ENCODE results near the gene TMEM192.

The TMEM192 gene

DNA sequence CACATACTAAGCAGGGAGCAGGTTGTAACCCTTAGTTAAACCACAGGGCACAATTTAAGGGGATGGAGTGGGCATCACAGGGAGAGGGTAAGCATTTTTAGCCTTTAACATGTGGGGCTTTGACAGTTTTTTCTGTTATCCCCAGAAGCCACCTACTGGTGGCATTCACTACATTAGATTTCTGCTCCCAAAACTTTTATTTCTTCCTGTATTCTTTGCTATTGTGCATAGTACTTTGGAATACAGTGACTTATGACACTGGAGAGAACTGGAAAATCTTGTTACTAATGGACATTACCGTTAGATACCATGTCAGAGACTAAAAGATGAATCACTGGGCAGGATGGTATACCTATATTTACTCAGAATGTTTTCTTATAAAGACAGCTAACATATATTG, 51.7 kb downstream of the TMEM192 start:
- Histone ChIP-seq H3K79me2 (ENCODE audit: insufficient read depth, low read length) (no peaks in the 10 kb centered on the region), H3K4me1 (ENCODE audit: insufficient read depth, low read length, poor library complexity, severe bottlenecking) (no peaks in the 10 kb centered on the region), H3K9ac (ENCODE audit: low read depth, low read length, poor library complexity, severe bottlenecking) (no peak overlapping the region), H3K9me2 (replicated peaks; ENCODE audit: low read depth, low read length) (no peaks in the 10 kb centered on the region), H3F3A (ENCODE audit: low read depth) (no peaks in the 10 kb centered on the region), H3K9me3 (ENCODE audit: insufficient read depth, low read depth, low read length) (no peaks in the 10 kb centered on the region), H3K4me3 (ENCODE audit: low read length, poor library complexity, severe bottlenecking) (no peak overlapping the region), H2AFZ (ENCODE audit: low read length) (no peak overlapping the region), H3K4me2 (ENCODE audit: low read depth, low read length, poor library complexity, severe bottlenecking) (no peak overlapping the region), H3K36me3 (ENCODE audit: insufficient read depth, low read length) (no peaks in the 10 kb centered on the region), H4K20me1 (ENCODE audit: insufficient read depth, low read length, poor library complexity, severe bottlenecking) (no peaks in the 10 kb centered on the region), H3K27me3 (ENCODE audit: insufficient read depth, low read length, poor library complexity, severe bottlenecking) (no peaks in the 10 kb centered on the region)
- TF ChIP-seq, protein P1, sequence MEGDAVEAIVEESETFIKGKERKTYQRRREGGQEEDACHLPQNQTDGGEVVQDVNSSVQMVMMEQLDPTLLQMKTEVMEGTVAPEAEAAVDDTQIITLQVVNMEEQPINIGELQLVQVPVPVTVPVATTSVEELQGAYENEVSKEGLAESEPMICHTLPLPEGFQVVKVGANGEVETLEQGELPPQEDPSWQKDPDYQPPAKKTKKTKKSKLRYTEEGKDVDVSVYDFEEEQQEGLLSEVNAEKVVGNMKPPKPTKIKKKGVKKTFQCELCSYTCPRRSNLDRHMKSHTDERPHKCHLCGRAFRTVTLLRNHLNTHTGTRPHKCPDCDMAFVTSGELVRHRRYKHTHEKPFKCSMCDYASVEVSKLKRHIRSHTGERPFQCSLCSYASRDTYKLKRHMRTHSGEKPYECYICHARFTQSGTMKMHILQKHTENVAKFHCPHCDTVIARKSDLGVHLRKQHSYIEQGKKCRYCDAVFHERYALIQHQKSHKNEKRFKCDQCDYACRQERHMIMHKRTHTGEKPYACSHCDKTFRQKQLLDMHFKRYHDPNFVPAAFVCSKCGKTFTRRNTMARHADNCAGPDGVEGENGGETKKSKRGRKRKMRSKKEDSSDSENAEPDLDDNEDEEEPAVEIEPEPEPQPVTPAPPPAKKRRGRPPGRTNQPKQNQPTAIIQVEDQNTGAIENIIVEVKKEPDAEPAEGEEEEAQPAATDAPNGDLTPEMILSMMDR (conservative IDR thresholded peaks at IDR 0.05; ENCODE audit: low read length), result peak; percentile 56
- TF ChIP-seq EZH2phosphoT487 (IDR thresholded peaks at IDR 0.05; ENCODE audit: borderline replicate concordance), result no peak

DNA sequence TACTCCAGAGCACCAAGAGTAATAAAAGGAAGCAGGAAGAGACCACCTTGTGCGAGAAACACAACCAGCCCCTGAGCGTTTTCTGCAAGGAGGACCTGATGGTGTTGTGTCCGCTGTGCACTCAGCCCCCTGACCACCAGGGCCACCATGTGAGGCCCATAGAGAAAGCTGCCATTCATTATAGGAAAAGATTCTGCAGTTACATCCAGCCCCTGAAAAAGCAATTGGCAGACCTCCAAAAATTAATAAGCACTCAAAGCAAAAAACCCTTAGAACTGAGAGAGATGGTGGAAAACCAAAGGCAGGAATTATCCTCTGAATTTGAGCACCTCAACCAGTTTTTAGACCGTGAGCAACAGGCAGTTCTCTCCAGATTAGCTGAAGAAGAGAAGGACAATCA, 53.3 kb downstream of the TMEM192 start:
- Histone ChIP-seq H3K4me2 (ENCODE audit: low read depth, low read length, poor library complexity, severe bottlenecking) (no peak overlapping the region), H3K9me2 (replicated peaks; ENCODE audit: low read depth, low read length) (no peaks in the 10 kb centered on the region), H3K9me3 (ENCODE audit: insufficient read depth, low read depth, low read length) (no peaks in the 10 kb centered on the region), H3K9ac (ENCODE audit: low read depth, low read length, poor library complexity, severe bottlenecking) (no peak overlapping the region), H3K36me3 (ENCODE audit: insufficient read depth, low read length) (no peaks in the 10 kb centered on the region), H3K4me1 (ENCODE audit: insufficient read depth, low read length, poor library complexity, severe bottlenecking) (no peaks in the 10 kb centered on the region), H3K27me3 (ENCODE audit: insufficient read depth, low read length, poor library complexity, severe bottlenecking) (no peaks in the 10 kb centered on the region), H2AFZ (ENCODE audit: low read length) (no peak overlapping the region), H3F3A (ENCODE audit: low read depth) (no peaks in the 10 kb centered on the region), H3K4me3 (ENCODE audit: low read length, poor library complexity, severe bottlenecking) (no peak overlapping the region), H4K20me1 (ENCODE audit: insufficient read depth, low read length, poor library complexity, severe bottlenecking) (no peaks in the 10 kb centered on the region), H3K79me2 (ENCODE audit: insufficient read depth, low read length) (no peaks in the 10 kb centered on the region)
- TF ChIP-seq, protein P1 (conservative IDR thresholded peaks at IDR 0.05; ENCODE audit: low read length), result no peak
- TF ChIP-seq EZH2phosphoT487 (IDR thresholded peaks at IDR 0.05; ENCODE audit: borderline replicate concordance), result no peak

DNA sequence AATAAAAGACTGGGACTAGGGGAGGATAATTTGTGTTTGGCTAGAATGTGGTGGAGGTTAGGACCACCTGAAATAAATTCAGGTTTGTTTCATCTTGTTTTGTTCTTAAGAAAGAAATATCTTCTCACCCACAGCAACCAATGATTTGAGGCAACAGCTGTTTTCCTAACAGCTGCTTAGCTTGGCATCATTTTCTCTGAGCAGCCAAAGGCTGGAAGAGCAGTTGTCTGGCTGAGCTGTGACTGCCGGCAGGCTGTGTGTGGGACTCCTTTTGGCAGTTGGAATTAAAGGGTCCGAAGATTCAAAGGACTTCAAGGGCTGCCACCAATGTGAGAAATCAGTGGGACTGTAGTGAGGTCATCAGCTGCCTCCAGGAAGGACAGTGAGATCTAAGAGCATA, 54.0 kb downstream of the TMEM192 start:
- Histone ChIP-seq H3F3A (ENCODE audit: low read depth) (no peaks in the 10 kb centered on the region), H3K9me2 (replicated peaks; ENCODE audit: low read depth, low read length) (no peaks in the 10 kb centered on the region), H3K4me3 (ENCODE audit: low read length, poor library complexity, severe bottlenecking) (no peak overlapping the region), H3K4me1 (ENCODE audit: insufficient read depth, low read length, poor library complexity, severe bottlenecking) (no peaks in the 10 kb centered on the region), H4K20me1 (ENCODE audit: insufficient read depth, low read length, poor library complexity, severe bottlenecking) (no peaks in the 10 kb centered on the region), H3K4me2 (ENCODE audit: low read depth, low read length, poor library complexity, severe bottlenecking) (no peak overlapping the region), H3K9ac (ENCODE audit: low read depth, low read length, poor library complexity, severe bottlenecking) (no peak overlapping the region), H3K9me3 (ENCODE audit: insufficient read depth, low read depth, low read length) (no peaks in the 10 kb centered on the region), H3K36me3 (ENCODE audit: insufficient read depth, low read length) (no peaks in the 10 kb centered on the region), H3K79me2 (ENCODE audit: insufficient read depth, low read length) (no peaks in the 10 kb centered on the region), H3K27me3 (ENCODE audit: insufficient read depth, low read length, poor library complexity, severe bottlenecking) (no peaks in the 10 kb centered on the region), H2AFZ (ENCODE audit: low read length) (no peak overlapping the region)
- TF ChIP-seq, protein P1 (conservative IDR thresholded peaks at IDR 0.05; ENCODE audit: low read length), result no peak
- no peak for TF ChIP-seq EZH2phosphoT487 (IDR thresholded peaks at IDR 0.05; ENCODE audit: borderline replicate concordance)

Data from Loucy (cell line).